ENCODE data around the gene USP12.
"Not testable (repeated sequence)": the region's sequence is repeated elsewhere in the genome, so short reads cannot be mapped to it uniquely, and the experiment has no call there.

Gene USP12

GRCh38 chr13:27171244-27171826, at the start of gene USP12:
Gene USP12 (minus strand): TSS chr13:27171811. CDS start chr13:27171639, 172 bp downstream.
- DNase-seq (ENCODE audit: low spot score) = peak; percentile 23
- no peak for FAIRE-seq

- FAIRE-seq = no peak
- DNase-seq (ENCODE audit: low spot score) = no peak
Measured at GRCh38 chr13:27219611-27220010, 48.0 kb upstream of the USP12 start.

GRCh38 chr13:27218861-27219260, 47.2 kb upstream of the USP12 start:
- FAIRE-seq; DNase-seq (ENCODE audit: low spot score): not testable (repeated sequence)

- not testable (repeated sequence) for DNase-seq (ENCODE audit: low spot score); FAIRE-seq
Measured at GRCh38 chr13:27217791-27218190, 46.2 kb upstream of the USP12 start.

- not testable (repeated sequence) for DNase-seq (ENCODE audit: low spot score); FAIRE-seq
Measured at GRCh38 chr13:27213386-27213785, 41.8 kb upstream of the USP12 start.

GRCh38 chr13:27211771-27212364, 40.3 kb upstream of the USP12 start:
- FAIRE-seq (no peak), DNase-seq (ENCODE audit: low spot score) (no peak)

GRCh38 chr13:27211271-27211670, 39.7 kb upstream of the USP12 start:
- no peak for FAIRE-seq

GRCh38 chr13:27208514-27208913, 36.9 kb upstream of the USP12 start:
- FAIRE-seq (no peak), DNase-seq (ENCODE audit: low spot score) (no peak)

More at GRCh38 chr13:27211271-27211670, 39.7 kb upstream of the USP12 start:
- no peak for DNase-seq (ENCODE audit: low spot score)

- FAIRE-seq (no peak), DNase-seq (ENCODE audit: low spot score) (no peak)
Measured at GRCh38 chr13:27203854-27204253, 32.2 kb upstream of the USP12 start.

GRCh38 chr13:27203186-27203585, 31.6 kb upstream of the USP12 start:
- FAIRE-seq = no peak
- no peak for DNase-seq (ENCODE audit: low spot score)

GRCh38 chr13:27201661-27202060, 30.1 kb upstream of the USP12 start:
- DNase-seq (ENCODE audit: low spot score) (no peak), FAIRE-seq (no peak)

GRCh38 chr13:27200413-27201070, 28.9 kb upstream of the USP12 start:
- DNase-seq (ENCODE audit: low spot score) = no peak
- no peak for FAIRE-seq

GRCh38 chr13:27199696-27200095, 28.1 kb upstream of the USP12 start:
- FAIRE-seq = no peak
- DNase-seq (ENCODE audit: low spot score) = no peak

- FAIRE-seq (no peak), DNase-seq (ENCODE audit: low spot score) (no peak)
Measured at GRCh38 chr13:27199211-27199610, 27.6 kb upstream of the USP12 start.

GRCh38 chr13:27194895-27195764, 23.5 kb upstream of the USP12 start:
- no peak for FAIRE-seq
- peak; percentile 76 for DNase-seq (ENCODE audit: low spot score)

- DNase-seq (ENCODE audit: low spot score) = no peak
Measured at GRCh38 chr13:27194209-27194608, 22.6 kb upstream of the USP12 start.

GRCh38 chr13:27193496-27193895, 21.9 kb upstream of the USP12 start:
- DNase-seq (ENCODE audit: low spot score) = no peak
- FAIRE-seq = no peak

More at GRCh38 chr13:27194209-27194608, 22.6 kb upstream of the USP12 start:
- FAIRE-seq = no peak

GRCh38 chr13:27192973-27193372, 21.4 kb upstream of the USP12 start:
- FAIRE-seq (no peak), DNase-seq (ENCODE audit: low spot score) (no peak)

- DNase-seq (ENCODE audit: low spot score); FAIRE-seq: not testable (repeated sequence)
Measured at GRCh38 chr13:27192367-27192766, 20.8 kb upstream of the USP12 start.

- no peak for FAIRE-seq
- DNase-seq (ENCODE audit: low spot score) = no peak
Measured at GRCh38 chr13:27189192-27189591, 17.6 kb upstream of the USP12 start.

GRCh38 chr13:27188239-27188638, 16.6 kb upstream of the USP12 start:
- no peak for DNase-seq (ENCODE audit: low spot score)
- no peak for FAIRE-seq

GRCh38 chr13:27186295-27186694, 14.7 kb upstream of the USP12 start:
- no peak for FAIRE-seq
- DNase-seq (ENCODE audit: low spot score) = no peak
